Thyroid gland (tissue), 4 donors: ENCODE measurements around the gene ATRX.

Experiments
- POLR2A ChIP-seq, 2 donors: fragments of 450-650 bp; IDR thresholded peaks; one replicate each; pipeline ENCODE4 v1.6.1; 2017; ENCODE audit warnings: antibody characterized with exemption in 2 of 2, mild to moderate bottlenecking in 2 of 2, moderate library complexity in 1 of 2
- TF ChIP-seq, protein P1 (sequence below), 6 experiments: fragments of 200-600 bp in 3 of 6; fragments of 450-650 bp in 3 of 6; sonication (generic) in 3 of 6; IDR thresholded peaks; one replicate each; pipeline ENCODE4 v1.5.1; 2016 to 2019; ENCODE audit warnings: antibody characterized with exemption in 6 of 6, mild to moderate bottlenecking in 2 of 6, inconsistent platforms in 1 of 6, moderate library complexity in 1 of 6

DNA sequence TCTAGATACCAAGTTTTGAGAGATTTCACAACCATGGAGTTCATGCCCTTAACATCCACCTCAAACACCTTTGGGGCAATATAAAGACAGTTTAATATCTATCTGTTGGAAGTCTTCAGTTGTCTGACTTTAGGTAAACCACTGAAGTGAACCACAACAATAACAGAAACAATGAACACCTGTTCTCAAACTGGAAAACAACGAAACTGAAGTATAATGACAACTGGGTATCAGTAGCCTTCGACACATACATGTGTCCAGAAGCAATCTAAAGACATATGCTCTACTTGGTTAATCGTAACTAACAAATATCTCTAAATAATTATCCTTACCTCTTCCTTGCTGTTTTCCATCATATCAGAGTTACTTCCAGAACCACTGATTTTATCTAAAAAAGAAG lies 87.8 kb downstream of the ATRX start:
- TF ChIP-seq, protein P1, sequence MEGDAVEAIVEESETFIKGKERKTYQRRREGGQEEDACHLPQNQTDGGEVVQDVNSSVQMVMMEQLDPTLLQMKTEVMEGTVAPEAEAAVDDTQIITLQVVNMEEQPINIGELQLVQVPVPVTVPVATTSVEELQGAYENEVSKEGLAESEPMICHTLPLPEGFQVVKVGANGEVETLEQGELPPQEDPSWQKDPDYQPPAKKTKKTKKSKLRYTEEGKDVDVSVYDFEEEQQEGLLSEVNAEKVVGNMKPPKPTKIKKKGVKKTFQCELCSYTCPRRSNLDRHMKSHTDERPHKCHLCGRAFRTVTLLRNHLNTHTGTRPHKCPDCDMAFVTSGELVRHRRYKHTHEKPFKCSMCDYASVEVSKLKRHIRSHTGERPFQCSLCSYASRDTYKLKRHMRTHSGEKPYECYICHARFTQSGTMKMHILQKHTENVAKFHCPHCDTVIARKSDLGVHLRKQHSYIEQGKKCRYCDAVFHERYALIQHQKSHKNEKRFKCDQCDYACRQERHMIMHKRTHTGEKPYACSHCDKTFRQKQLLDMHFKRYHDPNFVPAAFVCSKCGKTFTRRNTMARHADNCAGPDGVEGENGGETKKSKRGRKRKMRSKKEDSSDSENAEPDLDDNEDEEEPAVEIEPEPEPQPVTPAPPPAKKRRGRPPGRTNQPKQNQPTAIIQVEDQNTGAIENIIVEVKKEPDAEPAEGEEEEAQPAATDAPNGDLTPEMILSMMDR (IDR thresholded peaks at IDR 0.05): no peak
- no peak for TF ChIP-seq POLR2A (IDR thresholded peaks at IDR 0.05)
